Fibroblast of lung (primary cell): Measurements from ENCODE around the gene LRMDA. TPM values are rescaled to one million over a fixed set of nuclear protein-coding genes. Genes with fewer than 3 reads are reported as not detected.

ENCODE experiments used
- DNase-seq, 2 donors: peaks; one replicate each; pipeline versions ENCODE4 v3.0.0 to v3.0.0-alpha.2; 2010; ENCODE audit warnings: low read depth in 2 of 2
- H2AFZ ChIP-seq: 2 replicates; pipeline ENCODE4 v1.5.1; 2012; ENCODE audit warnings: low read length, control low read depth, inconsistent platforms
- H3K27ac ChIP-seq: 2 replicates; pipeline ENCODE4 v1.5.1; 2011; ENCODE audit warnings: low read length, control low read depth; ENCODE audit not compliant: insufficient read depth
- H3K27me3 ChIP-seq: 2 replicates; pipeline ENCODE4 v1.5.1; 2011; ENCODE audit warnings: mild to moderate bottlenecking, low read length; ENCODE audit not compliant: control insufficient read depth, insufficient read depth
- H3K36me3 ChIP-seq: 2 replicates; pipeline ENCODE4 v1.5.1; 2011; ENCODE audit warnings: low read length; ENCODE audit not compliant: control insufficient read depth, insufficient read depth
- H3K4me1 ChIP-seq: 2 replicates; pipeline ENCODE4 v1.5.1; 2011; ENCODE audit warnings: low read length; ENCODE audit not compliant: control insufficient read depth, insufficient read depth; ENCODE audit errors: extremely low read depth
- H3K4me2 ChIP-seq: 2 replicates; pipeline ENCODE4 v1.5.1; 2011; ENCODE audit warnings: low read length, control low read depth; ENCODE audit not compliant: insufficient read depth; ENCODE audit errors: extremely low read depth
- H3K4me3 ChIP-seq, 4 experiments: fragments of 200-600 bp in 1 of 4; sonication (generic) in 1 of 4; replicated peaks in 1 of 4; 2 replicates each; pipeline ENCODE4 v1.5.1; 2011 to 2016; ENCODE audit warnings: low read length in 4 of 4, low read depth in 3 of 4, mild to moderate bottlenecking in 3 of 4, control low read depth in 2 of 4, inconsistent platforms in 1 of 4, mixed read lengths in 1 of 4; ENCODE audit not compliant: insufficient read depth in 1 of 4; ENCODE audit errors: control extremely low read depth in 1 of 4
- H3K79me2 ChIP-seq: 2 replicates; pipeline ENCODE4 v1.5.1; 2012; ENCODE audit warnings: mild to moderate bottlenecking, low read length, inconsistent platforms; ENCODE audit not compliant: control insufficient read depth, insufficient read depth
- H3K9ac ChIP-seq: 2 replicates; pipeline ENCODE4 v1.5.1; 2011; ENCODE audit warnings: mild to moderate bottlenecking, low read length, control low read depth; ENCODE audit not compliant: insufficient read depth
- H3K9me3 ChIP-seq: 2 replicates; pipeline ENCODE4 v1.5.1; 2012; ENCODE audit warnings: low read depth, low read length; ENCODE audit not compliant: control insufficient read depth, insufficient read depth
- H4K20me1 ChIP-seq: 2 replicates; pipeline ENCODE4 v1.5.1; 2011; ENCODE audit warnings: low read length; ENCODE audit not compliant: control insufficient read depth, insufficient read depth; ENCODE audit errors: extremely low read depth
- EZH2 ChIP-seq: IDR thresholded peaks from 2 replicates; pipeline ENCODE4 v1.5.1; 2012; ENCODE audit warnings: low read length, control low read depth, mild to moderate bottlenecking; ENCODE audit errors: missing control alignments
- polyA plus RNA-seq, 2 donors: library from polyadenylated mRNA; depleted of rRNA in 1 of 2; stranded (reverse) in 1 of 2; unstranded in 1 of 2; fragments of >200 nt; gene quantifications; 2 replicates each; pipeline ENCODE4 v1.2.1, GENCODE V29; 2011 to 2012; ENCODE audit warnings: missing spikeins in 1 of 2
- total RNA-seq: library from RNA; depleted of rRNA; stranded (reverse); fragments of >200 nt; gene quantifications from 2 replicates; pipeline ENCODE4 v1.2.1, GENCODE V29; 2014
- TF ChIP-seq, protein P1 (sequence below), 2 donors: IDR thresholded peaks in 1 of 2; conservative IDR thresholded peaks in 1 of 2; 1 replicate in 1 of 2; 2 replicates in 1 of 2; pipeline ENCODE4 v1.5.1; 2011 to 2012; ENCODE audit warnings: low read length in 2 of 2, control low read depth in 1 of 2, inconsistent platforms in 1 of 2, low read depth in 1 of 2, mild to moderate bottlenecking in 1 of 2

Gene LRMDA
- total and polyA plus RNA-seq, 2 donors (not counting 1 experiment from before 2014, with no cell fraction given) = 1.7 to 2.0 TPM

DNA sequence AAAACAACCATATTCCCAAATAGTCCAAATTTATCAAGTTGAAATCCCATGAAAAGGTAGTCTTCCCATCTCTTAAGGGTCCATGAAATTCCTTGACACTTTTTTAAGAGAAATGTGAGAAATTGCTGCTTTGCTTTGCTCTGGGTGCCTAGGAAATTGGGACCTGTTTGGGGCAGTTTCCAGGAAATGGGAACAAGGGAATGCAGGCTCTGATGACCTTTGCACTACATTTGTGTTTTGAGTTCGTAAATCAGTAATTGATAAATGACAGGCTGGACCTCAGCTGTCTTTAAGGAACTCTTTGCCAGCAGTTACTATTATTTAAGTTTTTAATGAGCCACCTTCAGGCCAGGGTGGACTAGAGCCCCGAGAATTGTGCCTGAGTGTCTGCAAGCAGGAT is 203.5 kb downstream of the LRMDA start:
- no peak for TF ChIP-seq EZH2
- TF ChIP-seq, protein P1, sequence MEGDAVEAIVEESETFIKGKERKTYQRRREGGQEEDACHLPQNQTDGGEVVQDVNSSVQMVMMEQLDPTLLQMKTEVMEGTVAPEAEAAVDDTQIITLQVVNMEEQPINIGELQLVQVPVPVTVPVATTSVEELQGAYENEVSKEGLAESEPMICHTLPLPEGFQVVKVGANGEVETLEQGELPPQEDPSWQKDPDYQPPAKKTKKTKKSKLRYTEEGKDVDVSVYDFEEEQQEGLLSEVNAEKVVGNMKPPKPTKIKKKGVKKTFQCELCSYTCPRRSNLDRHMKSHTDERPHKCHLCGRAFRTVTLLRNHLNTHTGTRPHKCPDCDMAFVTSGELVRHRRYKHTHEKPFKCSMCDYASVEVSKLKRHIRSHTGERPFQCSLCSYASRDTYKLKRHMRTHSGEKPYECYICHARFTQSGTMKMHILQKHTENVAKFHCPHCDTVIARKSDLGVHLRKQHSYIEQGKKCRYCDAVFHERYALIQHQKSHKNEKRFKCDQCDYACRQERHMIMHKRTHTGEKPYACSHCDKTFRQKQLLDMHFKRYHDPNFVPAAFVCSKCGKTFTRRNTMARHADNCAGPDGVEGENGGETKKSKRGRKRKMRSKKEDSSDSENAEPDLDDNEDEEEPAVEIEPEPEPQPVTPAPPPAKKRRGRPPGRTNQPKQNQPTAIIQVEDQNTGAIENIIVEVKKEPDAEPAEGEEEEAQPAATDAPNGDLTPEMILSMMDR (conservative IDR thresholded peaks at IDR 0.05 in 1 of 2, IDR thresholded peaks at IDR 0.05 in 1 of 2; ENCODE audit: low read depth in 1 of 2, low read length in 2 of 2) = no peak
- Histone ChIP-seq H3K27ac (no peak overlapping the region), H3K4me3 (no peak overlapping the region), H3K79me2 (no peaks in the 10 kb centered on the region), H3K9me3 (no peaks in the 10 kb centered on the region), H3K36me3 (no peaks in the 10 kb centered on the region), H4K20me1 (no peaks in the 10 kb centered on the region), H3K9ac (no peak overlapping the region), H3K4me1 (no peaks in the 10 kb centered on the region), H3K4me2 (no peak overlapping the region), H3K27me3 (peaks cover 4% of the 10 kb centered on the region), H2AFZ (no peak overlapping the region)
- no peak for DNase-seq

DNA sequence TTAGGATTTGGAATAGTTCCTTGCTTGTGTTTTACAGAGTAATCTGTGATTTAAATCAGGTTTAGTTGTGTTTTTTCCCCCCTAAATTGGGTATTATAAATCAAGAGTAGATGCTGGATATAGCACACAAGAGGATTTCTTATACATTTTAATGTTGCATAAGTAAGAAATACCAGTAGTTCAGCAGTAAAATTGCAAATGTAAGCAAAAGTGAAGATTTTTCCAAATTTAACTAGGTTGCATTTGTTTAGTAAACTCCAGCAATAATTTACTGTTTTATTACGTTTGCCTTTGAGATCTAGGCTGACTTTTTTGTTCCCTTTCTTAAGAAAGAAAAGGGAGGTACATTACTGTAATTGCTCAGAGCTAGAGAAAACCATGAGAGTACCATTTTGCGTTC is 207.3 kb downstream of the LRMDA start:
- H3K9me3 ChIP-seq = no peaks in the 10 kb centered on the region
- no peaks in the 10 kb centered on the region for H4K20me1 ChIP-seq
- H3K4me3 ChIP-seq = no peak overlapping the region
- no peaks in the 10 kb centered on the region for H3K36me3 ChIP-seq
- no peaks in the 10 kb centered on the region for H3K4me1 ChIP-seq
- H3K27ac ChIP-seq = no peak overlapping the region
- no peaks in the 10 kb centered on the region for H3K79me2 ChIP-seq
- DNase-seq = no peak
- H2AFZ ChIP-seq = no peak overlapping the region
- no peak overlapping the region for H3K9ac ChIP-seq
- H3K4me2 ChIP-seq = no peak overlapping the region
- H3K27me3 ChIP-seq = peaks cover 4% of the 10 kb centered on the region
- TF ChIP-seq EZH2 = no peak
- TF ChIP-seq, protein P1 (conservative IDR thresholded peaks at IDR 0.05 in 1 of 2, IDR thresholded peaks at IDR 0.05 in 1 of 2; ENCODE audit: low read depth in 1 of 2, low read length in 2 of 2) = no peak

GRCh38 chr10:75639736-75640135 is 208.3 kb downstream of the LRMDA start:
- Histone ChIP-seq H3K27me3 (peaks cover 4% of the 10 kb centered on the region), H3K4me2 (no peak overlapping the region), H3K4me1 (no peaks in the 10 kb centered on the region), H3K9me3 (no peaks in the 10 kb centered on the region), H4K20me1 (no peaks in the 10 kb centered on the region), H3K4me3 (no peak overlapping the region), H3K79me2 (no peaks in the 10 kb centered on the region), H3K36me3 (no peaks in the 10 kb centered on the region), H3K9ac (no peak overlapping the region), H3K27ac (no peak overlapping the region), H2AFZ (no peak overlapping the region)
- TF ChIP-seq, protein P1 (conservative IDR thresholded peaks at IDR 0.05 in 1 of 2, IDR thresholded peaks at IDR 0.05 in 1 of 2; ENCODE audit: low read depth in 1 of 2, low read length in 2 of 2) = no peak
- no peak for TF ChIP-seq EZH2
- peak in 1 of 2 donors; percentile 63 for DNase-seq
